RCC 7860 (cell line): ENCODE measurements around the gene ADIPOR2.
"Not testable (repeated sequence)": the region's sequence is repeated elsewhere in the genome, so short reads cannot be mapped to it uniquely, and the experiment has no call there.

ENCODE experiments used
- DNase-seq: peaks from one replicate; pipeline ENCODE4 v3.0.0-alpha.2; 2015; ENCODE audit warnings: low spot score
- FAIRE-seq: peaks from 2 replicates; lab custom pipeline; 2012; peaks lifted over from hg19 to GRCh38; lab: Jason Lieb, UNC

The ADIPOR2 gene

DNA sequence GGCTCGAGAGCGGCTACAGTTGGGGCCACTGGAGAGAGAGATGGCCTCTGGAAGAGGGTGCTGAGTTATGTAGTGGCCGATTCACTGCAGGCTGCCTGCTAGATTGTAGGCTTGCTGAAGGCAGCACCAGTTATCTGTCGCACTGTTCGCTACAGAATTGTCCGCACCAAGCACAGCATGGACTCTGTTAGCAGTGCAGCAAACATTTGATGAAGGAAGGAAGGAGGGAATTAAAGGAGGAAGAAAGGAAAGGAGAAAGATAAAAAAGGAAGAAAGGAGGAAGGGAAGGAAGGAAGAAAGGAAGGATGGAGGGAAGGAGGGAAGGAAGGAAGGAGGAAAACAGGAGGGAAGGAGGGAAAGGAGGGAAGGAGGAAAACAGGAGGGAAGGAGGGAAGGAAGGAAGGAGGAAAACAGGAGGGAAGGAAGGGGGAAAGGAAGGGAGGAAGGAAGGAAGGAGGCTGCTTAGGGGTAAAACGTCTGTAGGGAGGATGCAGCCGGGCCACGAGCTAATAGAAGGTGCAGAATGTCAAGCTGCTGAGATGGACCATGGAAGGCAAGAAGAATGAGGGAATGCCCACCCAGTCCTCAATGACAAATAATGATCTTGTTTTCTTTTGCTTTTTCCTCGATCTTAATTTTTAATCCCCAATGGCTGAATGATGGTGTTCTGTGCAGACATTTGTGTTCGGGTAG lies 27.3 kb upstream of the ADIPOR2 start:
- DNase-seq (no peak), FAIRE-seq (no peak)

DNA sequence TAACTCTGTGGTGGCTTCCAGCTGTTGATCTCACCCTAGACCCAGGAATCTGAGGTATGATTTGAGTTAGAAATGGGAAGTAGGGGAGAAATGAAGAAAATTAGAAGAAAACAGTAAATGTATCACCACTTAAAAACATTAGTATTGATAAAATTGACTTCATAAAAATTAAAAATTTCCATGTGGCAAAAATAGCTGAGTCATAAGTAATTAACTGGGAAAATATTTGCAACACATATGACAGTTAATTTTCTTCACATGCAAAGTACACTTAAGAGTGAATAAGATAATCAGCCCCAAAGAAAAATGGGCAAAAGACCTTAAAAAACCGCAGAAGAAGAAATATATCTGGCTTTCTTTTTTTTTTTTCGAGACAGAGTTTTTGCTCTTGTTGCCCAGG lies 25.5 kb upstream of the ADIPOR2 start:
- FAIRE-seq = no peak

DNA sequence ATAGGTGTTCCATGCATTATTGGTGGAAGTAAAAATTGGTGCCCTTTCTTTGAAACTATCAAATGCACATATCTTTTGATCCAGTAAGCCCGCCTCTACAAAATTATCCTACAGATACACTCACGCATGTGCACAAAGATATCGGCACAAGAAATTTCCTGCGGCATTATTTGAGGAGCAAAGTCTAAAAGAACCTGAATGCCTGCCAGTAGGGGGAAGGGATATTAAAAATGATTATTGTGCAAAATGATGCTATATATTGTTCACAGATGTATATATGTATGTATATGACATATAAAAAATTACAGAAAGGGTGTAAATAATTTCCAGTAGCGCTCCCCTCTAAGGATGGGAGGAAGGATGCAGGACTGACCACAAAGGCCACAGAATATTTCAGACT lies 24.7 kb upstream of the ADIPOR2 start:
- FAIRE-seq (no peak), DNase-seq (no peak)

More for the DNA sequence above, 25.5 kb upstream of the ADIPOR2 start:
- no peak for DNase-seq

DNA sequence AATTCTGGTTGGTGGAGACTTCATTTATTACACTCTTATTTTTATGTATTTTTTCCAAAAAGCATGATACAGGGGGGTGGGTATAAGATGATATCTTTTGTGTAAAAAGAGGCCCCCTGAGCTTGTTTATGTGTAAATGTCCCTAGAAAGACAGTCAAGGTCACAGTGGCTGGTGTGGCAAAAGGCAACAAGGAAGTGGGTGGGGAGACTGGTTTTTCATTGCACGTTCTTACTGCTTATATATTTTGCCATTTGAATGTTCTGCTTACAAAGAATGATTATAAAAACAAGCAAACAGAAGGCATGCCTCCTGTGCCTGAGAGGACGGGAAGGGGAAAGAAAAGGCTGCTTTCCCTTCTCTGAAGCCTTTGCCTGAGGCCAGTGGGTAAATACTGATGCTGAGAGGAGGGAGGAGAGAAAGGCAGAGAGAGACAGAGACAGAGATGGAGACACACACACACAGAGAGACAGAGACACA lies 24.1 kb upstream of the ADIPOR2 start:
- FAIRE-seq = no peak

DNA sequence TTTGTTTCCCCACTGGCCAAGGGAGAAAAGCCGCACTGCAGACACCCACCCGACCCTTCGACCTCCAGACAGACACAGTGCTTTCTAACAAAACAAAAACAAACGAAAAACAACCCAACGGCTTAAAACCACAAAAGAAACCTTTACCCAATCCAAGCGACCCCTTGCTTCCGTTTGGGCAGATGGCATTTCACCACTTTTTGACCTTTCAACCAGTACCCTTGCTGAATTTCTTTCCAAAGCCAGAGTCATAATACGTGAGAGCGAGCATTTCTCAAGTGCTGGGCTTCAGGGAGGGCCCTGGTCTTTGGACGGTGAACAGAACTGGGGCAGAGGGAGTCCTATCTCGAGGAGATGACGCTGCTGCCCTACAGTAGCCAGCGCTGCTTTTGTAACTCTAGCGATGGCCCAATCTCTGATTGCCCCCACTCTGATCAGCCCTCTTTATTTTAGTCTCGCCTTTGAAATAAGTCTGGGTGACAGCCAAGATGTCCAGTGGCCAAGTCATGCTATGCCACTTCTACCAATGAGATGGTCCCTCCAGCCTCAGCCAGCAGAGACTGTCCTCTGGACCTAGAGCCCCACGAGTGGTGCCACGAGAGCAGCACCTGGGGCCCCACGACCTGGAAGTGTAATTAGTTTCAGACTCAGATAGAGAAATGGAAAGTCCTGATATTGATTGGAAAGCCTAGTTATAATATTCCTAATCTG lies 21.9 kb upstream of the ADIPOR2 start:
- DNase-seq = no peak
- no peak for FAIRE-seq

More for the DNA sequence above, 24.1 kb upstream of the ADIPOR2 start:
- no peak for DNase-seq

DNA sequence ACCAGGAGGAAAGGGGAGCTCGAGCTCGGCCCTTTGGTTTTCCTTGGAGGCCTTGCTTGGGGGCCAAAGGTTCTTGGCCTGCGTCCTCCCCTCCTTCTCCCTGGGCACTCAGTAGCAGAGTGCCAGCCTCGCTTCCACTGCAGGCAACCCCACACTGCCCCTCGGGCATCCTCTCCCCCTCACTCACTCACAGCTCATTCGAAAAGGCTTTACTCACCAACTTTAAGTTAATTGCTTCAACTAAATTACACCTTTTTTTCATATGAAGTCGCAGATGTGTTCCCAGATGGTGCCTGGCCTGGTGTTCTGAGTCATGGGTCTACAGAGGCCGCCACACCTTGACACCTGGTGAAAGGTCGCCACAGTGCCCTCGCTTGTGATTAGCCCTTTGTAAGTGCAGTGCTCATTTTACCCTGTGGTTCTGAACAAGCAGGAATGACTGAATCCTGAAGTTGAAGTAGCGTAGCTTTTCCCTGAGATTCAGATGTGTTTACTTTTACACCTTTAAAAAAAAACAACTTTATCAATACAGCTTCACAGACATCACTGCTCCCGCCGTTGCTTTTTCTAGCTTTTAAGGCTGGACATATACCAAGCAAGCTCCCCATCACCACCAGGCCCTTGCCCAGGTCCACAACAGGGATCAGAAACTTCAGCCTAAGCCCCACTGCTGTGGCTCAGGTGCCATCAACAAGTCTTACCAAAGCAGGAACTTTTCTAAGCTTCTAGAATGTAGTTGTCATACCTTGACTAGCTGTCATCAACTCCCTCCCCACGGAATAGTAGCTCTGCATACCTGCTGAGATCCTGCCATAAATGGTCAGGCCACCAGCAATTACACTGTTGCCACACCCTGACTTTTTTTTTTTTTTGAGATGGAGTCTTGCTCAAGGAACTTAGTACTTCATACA lies 20.3 kb upstream of the ADIPOR2 start:
- no peak for FAIRE-seq
- no peak for DNase-seq

DNA sequence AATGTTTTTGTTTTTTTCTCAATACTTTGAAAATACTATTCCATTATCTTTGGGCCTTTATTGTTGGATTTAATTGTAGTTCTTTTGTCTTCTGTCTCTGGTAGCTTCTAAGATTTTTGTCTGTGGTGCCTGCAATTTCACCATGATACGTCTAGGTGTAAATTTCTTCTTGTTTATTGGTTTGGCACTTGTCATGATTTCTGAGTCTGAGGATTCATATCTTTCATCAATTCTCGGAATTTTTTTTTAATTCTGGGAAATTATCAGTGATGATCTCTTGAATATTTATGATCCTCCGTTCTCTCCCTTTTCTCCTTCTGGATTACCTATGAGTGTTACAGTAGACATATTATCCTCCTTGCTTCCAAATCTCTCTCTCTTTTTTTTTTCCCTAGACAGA lies 14.8 kb upstream of the ADIPOR2 start:
- FAIRE-seq = no peak
- no peak for DNase-seq

DNA sequence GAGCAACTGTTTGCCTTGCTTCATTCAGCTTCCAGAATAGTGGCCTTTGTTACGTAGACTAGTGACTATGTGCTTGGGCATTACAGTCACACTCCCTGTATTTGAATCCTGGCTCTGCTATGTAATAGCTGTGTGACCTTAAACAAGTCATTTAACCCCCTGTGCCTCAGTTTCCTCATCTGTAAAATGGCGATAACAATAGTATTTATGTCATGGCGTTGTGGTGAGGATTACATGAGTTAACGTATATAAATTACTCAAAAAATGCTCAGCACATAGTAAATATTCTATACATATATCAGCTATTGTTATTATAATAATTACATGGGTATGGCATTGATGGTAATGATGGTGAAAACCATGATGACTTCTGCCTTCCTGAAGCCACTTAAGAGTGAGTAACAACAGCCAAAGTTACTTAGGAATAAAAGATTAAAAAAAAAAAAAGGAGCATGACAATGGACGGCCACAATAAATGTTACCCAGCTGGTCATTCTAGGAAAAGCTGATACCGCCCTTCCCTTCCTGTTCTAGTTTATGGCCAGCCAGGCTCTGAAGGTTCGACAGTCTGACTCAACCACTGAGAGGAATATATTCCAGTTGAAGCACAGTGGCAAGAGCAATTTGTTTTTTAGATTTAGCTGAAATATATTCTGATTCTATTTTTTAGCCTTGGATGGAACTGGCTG lies 9.9 kb upstream of the ADIPOR2 start:
- FAIRE-seq = no peak
- no peak for DNase-seq

DNA sequence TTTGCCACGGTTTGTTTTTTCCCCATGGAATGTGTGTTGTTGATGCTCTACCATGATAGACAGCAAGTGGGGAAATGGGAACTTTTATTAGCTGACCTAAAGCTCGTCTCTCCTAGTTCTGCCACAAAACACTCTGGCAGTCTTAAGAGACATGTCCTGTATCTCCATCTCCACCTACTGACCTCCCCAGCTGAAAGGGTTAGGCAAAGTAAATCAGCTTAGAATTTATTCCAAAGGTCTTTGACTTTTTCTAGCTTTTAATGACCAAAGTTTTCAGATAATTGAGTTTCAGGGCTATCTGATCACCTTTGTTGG lies 9.4 kb upstream of the ADIPOR2 start:
- FAIRE-seq (no peak), DNase-seq (no peak)

DNA sequence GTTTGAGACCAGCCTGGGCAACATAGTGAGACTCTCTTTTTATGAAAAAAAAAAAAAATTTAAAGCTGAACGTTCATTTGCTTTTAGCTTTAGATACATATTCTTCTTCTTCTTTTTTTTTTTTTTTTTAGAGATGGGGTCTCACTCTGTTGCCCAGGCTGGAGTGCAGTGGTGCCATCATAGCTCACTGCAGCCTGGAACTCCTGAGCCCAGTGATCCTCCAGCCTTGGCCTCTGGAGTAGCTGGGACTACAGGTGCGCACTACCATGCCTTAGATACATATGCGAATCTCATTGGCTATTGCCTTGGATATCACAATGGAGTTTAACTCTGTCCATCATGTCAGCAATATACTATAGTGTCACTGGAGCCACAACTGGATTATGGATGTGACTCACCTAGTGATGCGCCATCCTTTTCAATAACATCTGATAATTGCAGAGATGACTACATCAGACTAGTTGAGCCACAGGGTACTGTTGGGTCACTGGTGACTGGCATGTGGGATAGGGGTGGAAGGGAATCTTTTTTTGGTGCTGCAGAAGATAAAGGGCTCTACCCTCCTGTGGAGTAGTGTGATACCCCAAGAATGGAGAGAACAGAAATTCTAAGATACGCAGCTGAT lies 2.7 kb upstream of the ADIPOR2 start:
- DNase-seq = no peak
- FAIRE-seq = no peak

DNA sequence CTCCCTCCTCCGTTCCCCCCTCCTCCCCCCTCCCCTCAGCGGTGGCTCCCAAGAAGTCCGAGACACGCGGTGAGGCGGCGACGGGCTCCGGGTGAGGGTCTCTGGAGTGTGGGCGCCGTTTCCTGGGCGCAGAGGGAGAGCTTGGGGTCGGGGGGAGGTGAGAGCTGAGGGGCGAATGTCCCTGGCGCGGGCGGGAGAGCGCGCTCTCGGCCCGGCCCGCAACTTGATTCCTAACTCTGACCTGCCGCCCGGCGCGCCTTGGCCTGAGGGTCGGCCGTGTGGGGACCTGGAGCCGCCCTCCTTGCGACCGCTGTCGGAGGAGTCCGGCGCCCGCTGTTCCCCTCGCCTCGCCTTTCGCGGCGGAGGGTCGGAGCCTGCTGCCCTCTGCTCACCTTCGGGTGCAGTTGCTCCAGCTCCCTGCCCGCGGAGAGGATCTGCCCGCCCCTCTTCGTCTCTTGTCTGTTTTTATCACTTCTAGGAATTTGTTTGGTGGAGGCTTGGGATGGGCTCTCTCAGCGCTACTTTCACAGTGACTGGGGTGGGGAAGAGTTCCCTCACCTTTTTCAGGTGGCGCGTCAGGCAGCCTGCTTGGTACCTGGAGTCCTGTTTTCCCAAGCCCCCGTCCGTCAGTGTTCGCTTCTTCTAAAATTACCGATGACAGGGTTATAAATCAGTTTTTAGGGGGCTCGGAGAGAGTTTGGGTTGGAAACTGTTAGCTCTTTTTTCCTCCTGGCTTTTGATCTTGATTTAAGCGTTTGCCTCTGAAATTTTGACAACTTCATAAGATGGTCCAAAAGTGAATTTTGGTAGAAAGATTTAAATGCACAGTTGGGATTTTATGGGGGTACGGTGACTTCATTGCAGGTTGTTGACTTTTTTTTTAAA lies 495 bp downstream of the ADIPOR2 start:
- no peak for DNase-seq

DNA sequence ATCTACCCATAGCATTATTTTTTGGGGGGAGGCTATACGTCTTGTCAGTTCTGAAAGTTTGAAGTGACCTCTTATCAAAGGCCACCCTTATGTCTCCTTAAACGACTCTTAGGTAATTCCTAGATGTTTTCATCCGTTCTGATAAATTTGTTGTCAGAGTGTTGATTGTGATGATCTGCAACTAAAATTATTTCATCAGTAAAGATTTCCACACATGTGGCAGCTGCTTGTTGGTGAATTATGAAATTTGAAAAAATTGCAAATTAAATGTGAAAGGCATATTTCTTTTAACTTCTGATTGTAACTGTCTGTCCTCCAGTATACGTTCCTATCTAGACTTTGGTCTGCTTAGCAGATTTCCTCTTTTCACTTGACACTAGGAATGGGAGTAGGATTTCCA lies 1.4 kb downstream of the ADIPOR2 start:
- no peak for DNase-seq
- no peak for FAIRE-seq

More for the DNA sequence above, 495 bp downstream of the ADIPOR2 start:
- FAIRE-seq = no peak

DNA sequence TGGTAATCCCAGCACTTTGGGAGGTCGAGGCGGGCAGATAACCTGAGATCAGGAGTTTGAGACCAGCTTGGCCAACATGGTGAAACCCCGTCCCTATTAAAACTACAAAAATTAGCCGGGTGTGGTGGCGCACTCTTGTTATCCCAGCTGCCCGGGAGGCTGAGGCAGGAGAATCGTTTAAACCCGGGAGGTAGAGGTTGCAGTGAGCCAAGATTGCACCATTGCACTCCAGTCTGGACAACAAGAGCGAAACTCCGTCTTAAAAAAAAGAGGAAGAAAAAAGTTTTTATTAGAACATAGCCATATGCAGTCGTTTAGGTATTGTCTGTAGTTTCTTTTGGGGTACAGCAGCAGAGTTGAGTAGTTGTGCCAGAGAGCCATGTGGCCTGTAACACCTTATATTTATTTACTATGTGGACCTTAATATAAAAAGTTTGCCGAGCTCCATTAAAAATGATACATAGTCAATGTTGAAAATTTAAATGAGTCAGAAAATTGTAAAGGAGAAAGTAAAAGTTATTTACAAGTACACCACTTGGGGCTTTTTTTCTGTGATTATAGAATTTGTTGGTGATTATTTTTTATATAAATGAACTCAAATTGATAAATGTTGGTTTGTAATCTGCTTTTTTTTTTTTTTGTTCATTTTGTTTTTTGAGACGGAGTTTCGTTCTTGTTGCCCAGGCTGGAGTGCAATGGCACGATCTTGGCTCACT lies 2.2 kb downstream of the ADIPOR2 start:
- DNase-seq (no peak), FAIRE-seq (no peak)

DNA sequence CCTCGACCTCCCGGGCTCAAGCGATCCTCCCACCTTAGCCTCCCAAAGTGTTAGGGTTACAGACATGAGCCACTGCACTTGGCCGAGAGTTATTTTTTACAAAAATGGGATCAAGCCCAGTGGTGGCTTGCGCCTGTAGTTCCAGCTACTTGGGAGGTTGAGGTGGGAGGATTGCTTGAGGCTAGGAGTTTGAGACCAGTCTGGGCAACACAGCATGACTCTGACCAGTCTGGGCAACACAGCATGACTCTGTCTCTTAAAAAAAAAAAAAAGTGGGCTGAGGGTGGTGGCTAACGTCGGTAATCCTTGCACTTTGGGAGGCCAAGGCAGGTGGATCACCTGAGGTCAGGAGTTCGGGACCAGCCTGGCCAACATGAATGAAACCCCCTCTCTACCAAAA lies 4.2 kb downstream of the ADIPOR2 start:
- FAIRE-seq, DNase-seq: not testable (repeated sequence)

DNA sequence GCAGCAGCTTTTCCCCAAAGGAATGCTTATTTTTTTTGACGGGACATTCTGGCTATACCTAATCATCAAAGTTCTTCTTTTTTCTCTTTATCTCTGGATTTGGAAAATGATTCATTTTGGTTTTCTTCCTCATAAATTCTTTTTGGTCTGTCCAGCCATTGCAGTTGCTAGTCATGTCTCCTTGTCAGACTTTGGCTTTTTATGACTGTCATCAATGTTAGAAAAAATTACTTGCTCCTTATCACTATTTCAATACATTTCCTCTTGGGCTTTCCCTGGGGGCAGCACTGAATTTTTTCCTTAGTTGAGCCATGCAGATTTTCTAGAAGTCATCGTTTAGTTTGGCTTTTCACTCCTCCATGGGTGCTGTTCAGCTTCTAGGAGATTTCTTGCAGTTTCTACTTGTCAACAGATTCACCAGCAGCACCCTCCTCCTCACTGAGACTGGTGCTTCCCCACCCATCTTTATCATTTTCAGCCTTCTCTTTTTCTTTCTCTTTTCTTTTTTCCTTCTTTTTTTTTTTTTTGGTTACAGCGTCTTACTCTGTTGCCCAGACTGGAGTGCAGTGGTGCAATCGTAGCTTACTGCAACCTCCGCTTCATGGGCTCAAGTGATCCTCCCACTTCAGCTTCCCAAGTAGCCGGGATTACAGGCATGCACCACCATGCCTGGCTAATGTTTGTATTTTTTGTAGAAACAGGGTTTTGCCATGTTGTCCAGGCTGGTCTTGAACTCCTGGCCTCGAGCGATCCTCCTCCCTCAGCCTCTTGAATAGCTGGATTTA lies 5.2 kb downstream of the ADIPOR2 start:
- no peak for DNase-seq
- no peak for FAIRE-seq

DNA sequence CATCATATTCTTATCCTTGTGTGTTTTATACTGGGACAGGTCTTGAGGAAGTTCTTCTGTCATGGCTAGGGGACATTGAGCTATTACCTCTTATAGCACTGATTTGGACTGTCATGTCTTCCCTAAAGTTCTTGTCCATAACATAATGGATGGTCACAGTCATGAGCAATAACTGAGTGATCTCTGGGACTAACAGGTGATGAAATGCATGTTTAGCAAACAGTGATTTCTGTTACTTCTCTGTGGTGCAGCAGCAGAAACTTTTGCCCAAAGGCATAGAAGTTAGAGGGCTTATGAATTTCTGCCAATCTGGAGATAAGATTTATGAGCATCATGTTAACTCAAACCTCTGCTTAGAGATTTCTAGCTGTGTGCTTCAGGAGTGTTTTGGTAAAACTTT lies 5.9 kb downstream of the ADIPOR2 start:
- FAIRE-seq (no peak), DNase-seq (no peak)

DNA sequence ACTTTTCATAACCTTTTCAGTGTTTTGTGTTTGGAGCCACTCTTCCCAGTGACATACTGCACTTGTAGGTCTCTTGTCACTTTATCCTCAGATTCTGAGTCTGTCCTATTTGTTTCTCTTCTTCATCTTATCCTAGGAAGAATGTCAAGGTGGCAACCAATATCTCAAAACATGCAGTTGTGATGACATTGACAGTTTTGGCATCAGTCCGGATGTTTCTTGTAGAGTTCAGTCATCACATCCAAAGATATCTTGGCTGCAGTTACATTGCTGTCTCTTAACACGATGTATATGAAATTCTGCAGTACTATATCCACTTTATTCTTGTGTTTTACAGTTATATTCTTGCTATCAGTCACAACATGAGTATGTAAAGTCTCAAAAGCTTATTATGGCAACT lies 6.4 kb downstream of the ADIPOR2 start:
- no peak for FAIRE-seq
- DNase-seq = no peak

DNA sequence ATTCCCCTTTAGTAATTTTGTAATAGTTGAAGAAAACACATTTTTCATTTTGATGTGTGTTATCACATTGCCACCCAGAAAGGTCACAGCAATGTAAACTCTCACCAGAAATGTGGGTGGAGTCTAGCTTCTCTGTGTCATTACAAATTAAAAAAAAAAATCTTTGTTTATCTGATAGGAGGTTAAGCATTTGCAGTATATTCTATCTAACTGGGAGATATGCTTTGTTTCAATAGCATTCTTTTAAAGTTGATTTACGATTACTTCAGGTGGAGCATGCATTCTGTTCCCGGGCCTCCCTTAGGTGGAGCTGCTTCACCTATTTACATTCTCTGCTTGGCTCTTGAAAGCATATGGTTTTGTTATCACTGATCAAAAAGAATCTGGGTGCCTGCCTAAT lies 7.8 kb downstream of the ADIPOR2 start:
- FAIRE-seq (no peak), DNase-seq (no peak)
